ENCODE data around the gene RFX4. TPM values are rescaled to one million over a fixed set of nuclear protein-coding genes. Genes with fewer than 3 reads are reported as not detected.
"Not testable (repeated sequence)": the region's sequence is repeated elsewhere in the genome, so short reads cannot be mapped to it uniquely, and the experiment has no call there.

RFX4 gene
- total RNA-seq, 1 donor from 2014 or later, result not detected

DNA sequence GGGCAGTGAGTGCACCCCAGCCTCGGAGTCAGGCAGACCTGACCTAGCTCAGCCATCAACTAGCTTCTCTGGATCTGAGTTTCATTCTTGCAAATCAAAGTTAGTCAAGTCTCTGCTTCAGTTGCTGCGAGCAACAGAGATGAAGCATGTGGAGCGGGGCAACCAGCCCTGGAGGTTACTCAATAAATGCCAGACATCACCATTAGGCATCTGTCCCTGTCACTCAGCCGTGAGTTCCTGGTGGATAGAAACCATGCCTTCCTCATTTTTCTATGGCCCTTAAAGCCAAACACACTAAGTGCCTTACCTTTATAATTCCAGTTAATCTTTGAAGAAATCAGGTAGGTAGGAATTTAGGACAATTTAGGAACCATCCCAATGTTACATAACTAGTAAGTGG lies 19.3 kb downstream of the RFX4 start:
- no peak for DNase-seq (ENCODE audit: low read depth)
- Histone ChIP-seq H3K4me3 (ENCODE audit: low read depth, low read length) (no peak overlapping the region), H3K27me3 (ENCODE audit: control insufficient read depth, insufficient read depth, low read length) (no peaks in the 10 kb centered on the region), H3K36me3 (ENCODE audit: control insufficient read depth, insufficient read depth, low read length) (no peaks in the 10 kb centered on the region)
- TF ChIP-seq, protein P1, sequence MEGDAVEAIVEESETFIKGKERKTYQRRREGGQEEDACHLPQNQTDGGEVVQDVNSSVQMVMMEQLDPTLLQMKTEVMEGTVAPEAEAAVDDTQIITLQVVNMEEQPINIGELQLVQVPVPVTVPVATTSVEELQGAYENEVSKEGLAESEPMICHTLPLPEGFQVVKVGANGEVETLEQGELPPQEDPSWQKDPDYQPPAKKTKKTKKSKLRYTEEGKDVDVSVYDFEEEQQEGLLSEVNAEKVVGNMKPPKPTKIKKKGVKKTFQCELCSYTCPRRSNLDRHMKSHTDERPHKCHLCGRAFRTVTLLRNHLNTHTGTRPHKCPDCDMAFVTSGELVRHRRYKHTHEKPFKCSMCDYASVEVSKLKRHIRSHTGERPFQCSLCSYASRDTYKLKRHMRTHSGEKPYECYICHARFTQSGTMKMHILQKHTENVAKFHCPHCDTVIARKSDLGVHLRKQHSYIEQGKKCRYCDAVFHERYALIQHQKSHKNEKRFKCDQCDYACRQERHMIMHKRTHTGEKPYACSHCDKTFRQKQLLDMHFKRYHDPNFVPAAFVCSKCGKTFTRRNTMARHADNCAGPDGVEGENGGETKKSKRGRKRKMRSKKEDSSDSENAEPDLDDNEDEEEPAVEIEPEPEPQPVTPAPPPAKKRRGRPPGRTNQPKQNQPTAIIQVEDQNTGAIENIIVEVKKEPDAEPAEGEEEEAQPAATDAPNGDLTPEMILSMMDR (IDR thresholded peaks at IDR 0.05; ENCODE audit: insufficient read depth, low read length, poor library complexity, severe bottlenecking), result no peak

DNA sequence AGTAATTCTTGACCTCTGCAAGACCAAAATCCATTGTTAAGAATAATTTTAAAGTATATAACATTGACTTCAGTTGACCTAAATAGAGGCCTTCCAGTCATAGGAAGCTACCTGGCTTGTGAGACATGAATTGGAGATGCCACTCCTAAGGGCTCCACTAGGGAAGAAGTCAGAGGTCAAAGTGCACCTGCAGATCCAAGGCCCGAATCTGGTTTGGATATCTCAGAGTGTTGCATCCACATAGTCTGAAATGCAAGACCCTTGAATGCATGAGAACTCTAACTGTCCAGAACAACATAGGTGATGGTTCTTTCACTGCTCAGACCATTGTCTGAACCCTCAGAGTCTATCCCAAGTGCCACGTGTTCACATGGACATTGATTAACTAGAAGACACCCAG lies 22.4 kb downstream of the RFX4 start:
- no peaks in the 10 kb centered on the region for H3K36me3 ChIP-seq (ENCODE audit: control insufficient read depth, insufficient read depth, low read length)
- no peaks in the 10 kb centered on the region for H3K27me3 ChIP-seq (ENCODE audit: control insufficient read depth, insufficient read depth, low read length)
- TF ChIP-seq, protein P1 (IDR thresholded peaks at IDR 0.05; ENCODE audit: insufficient read depth, low read length, poor library complexity, severe bottlenecking), result no peak

DNA sequence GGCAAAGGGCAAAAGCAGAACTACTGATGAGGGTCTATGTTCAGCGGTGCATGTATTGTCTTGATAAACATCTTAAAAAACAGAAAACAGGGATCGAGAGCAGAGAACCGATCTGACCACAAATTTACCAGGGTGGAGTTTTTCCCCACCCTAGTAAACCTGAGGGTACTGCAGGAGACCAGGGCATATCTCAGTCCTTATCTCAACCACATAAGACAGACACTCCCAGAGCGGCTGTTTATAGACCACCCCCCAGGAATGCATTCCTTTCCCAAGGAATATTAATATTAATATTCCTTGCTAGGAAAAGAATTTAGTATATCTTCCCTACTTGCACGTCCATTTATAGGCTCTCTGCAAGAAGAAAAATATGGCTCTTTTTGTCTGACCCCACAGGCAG lies 37.8 kb downstream of the RFX4 start:
- H3K27me3 ChIP-seq (ENCODE audit: control insufficient read depth, insufficient read depth, low read length); DNase-seq (ENCODE audit: low read depth); H3K4me3 ChIP-seq (ENCODE audit: low read depth, low read length); H3K36me3 ChIP-seq (ENCODE audit: control insufficient read depth, insufficient read depth, low read length): not testable (repeated sequence)

More for the DNA sequence above, 22.4 kb downstream of the RFX4 start:
- H3K4me3 ChIP-seq (ENCODE audit: low read depth, low read length), result no peak overlapping the region
- no peak for DNase-seq (ENCODE audit: low read depth)

DNA sequence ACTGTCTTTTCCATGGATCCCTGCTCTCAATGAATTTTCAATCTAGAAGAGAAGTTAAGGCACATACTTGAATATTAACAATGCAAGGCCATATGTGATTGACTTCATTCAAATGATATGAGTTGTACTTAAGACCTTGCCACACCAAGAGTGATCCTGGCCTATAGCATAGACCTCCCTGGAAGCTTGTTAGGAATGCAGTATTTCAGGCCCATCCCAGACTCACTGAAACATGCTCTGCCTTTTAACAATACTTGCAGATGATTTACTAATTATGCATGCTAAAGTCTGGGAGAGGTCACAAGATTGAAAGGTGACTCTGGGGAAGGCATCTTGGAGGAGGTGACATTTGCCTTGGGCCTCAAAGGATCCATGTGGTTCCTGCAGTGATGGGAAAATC lies 43.2 kb downstream of the RFX4 start:
- Histone ChIP-seq H3K27me3 (ENCODE audit: control insufficient read depth, insufficient read depth, low read length) (no peaks in the 10 kb centered on the region), H3K4me3 (ENCODE audit: low read depth, low read length) (no peak overlapping the region), H3K36me3 (ENCODE audit: control insufficient read depth, insufficient read depth, low read length) (no peaks in the 10 kb centered on the region)
- DNase-seq (ENCODE audit: low read depth), result no peak
- TF ChIP-seq, protein P1 (IDR thresholded peaks at IDR 0.05; ENCODE audit: insufficient read depth, low read length, poor library complexity, severe bottlenecking), result no peak

DNA sequence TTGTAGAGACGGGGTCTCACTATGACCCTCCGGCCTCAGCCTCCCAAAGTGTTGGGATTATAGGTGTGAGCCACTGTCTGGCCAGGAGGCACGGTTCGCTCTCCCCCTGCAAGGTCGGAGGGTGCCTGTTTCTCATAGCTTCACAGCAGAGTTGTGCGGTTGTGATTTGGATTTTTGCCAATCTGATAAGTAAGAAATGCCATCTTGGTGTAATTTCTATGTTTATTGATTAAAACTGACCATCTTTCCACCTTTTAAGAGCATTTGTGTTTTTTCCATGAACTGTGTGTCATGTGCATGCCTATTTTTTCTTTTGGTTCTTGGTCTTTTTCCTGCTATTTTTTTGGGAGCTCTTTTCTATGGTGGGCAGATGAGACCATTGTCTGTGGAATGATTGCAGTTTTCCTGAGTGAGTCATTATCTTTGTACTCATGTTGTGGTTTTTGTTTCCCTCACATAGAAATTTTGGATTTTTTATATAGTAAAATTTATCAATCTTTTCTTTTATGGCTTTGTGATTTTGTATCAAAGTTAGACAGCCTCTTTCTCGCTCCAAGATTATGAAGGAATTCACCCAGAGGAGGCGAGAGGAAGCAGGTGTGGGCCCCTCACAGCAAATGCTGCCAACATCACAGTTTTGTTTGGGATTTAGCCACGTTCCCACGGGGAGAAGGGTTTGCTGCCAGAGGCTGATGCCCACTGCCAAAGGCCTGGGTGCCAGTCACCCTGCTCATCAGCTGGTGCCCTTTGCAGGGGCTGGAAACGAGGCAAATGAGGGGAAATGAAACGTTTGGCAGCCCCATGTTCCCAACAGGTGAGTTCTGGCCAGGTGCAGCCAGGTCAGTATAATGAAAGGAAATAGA lies 47.2 kb downstream of the RFX4 start:
- no peaks in the 10 kb centered on the region for H3K36me3 ChIP-seq (ENCODE audit: control insufficient read depth, insufficient read depth, low read length)
- no peaks in the 10 kb centered on the region for H3K27me3 ChIP-seq (ENCODE audit: control insufficient read depth, insufficient read depth, low read length)
- no peak overlapping the region for H3K4me3 ChIP-seq (ENCODE audit: low read depth, low read length)
- no peak for DNase-seq (ENCODE audit: low read depth)
- TF ChIP-seq, protein P1 (IDR thresholded peaks at IDR 0.05; ENCODE audit: insufficient read depth, low read length, poor library complexity, severe bottlenecking), result no peak

DNA sequence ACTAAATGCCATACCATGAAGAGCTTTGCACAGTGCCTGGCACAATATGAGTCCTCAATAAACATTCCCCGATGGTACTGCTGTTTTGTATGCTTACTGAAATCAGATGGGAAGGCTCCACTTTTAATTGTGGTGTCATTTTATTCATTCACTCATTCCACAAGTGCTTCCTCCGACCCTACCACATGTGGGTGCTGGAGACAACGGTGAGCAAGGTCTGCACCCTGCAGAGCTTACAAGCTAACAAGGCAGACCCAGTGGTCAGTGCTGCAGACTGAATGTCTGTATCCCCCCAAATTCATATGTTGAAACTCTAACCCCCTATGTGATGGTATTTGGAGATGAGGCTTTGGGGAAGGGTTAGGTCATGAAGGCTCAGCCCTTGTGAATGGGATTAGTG lies 48.3 kb downstream of the RFX4 start:
- TF ChIP-seq, protein P1 (IDR thresholded peaks at IDR 0.05; ENCODE audit: insufficient read depth, low read length, poor library complexity, severe bottlenecking), result no peak
- no peak for DNase-seq (ENCODE audit: low read depth)
- Histone ChIP-seq H3K4me3 (ENCODE audit: low read depth, low read length) (no peak overlapping the region), H3K27me3 (ENCODE audit: control insufficient read depth, insufficient read depth, low read length) (no peaks in the 10 kb centered on the region), H3K36me3 (ENCODE audit: control insufficient read depth, insufficient read depth, low read length) (no peaks in the 10 kb centered on the region)

All from kidney epithelial cell (primary cell).